ENCODE measurements around the gene GPC5.

DNA sequence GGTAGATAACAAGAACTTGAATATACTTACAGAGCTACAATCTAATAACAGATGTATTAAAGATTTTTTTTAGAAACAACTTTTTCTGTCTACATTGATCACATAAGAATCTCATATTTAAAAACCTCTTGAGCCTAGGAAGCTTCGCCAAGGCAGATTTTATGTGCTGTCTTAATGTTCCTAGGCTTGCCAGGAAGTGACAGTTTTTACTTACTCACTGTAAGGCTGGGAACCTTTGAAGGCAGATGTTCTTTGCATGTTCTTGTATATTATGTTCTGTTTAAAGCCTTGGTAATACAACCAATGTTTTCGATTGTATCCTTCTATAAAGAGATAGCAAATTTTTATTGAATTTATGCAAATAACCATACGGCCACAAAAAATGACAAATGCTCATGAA is 492.7 kb downstream of the GPC5 start:
- TF ChIP-seq, protein P1, sequence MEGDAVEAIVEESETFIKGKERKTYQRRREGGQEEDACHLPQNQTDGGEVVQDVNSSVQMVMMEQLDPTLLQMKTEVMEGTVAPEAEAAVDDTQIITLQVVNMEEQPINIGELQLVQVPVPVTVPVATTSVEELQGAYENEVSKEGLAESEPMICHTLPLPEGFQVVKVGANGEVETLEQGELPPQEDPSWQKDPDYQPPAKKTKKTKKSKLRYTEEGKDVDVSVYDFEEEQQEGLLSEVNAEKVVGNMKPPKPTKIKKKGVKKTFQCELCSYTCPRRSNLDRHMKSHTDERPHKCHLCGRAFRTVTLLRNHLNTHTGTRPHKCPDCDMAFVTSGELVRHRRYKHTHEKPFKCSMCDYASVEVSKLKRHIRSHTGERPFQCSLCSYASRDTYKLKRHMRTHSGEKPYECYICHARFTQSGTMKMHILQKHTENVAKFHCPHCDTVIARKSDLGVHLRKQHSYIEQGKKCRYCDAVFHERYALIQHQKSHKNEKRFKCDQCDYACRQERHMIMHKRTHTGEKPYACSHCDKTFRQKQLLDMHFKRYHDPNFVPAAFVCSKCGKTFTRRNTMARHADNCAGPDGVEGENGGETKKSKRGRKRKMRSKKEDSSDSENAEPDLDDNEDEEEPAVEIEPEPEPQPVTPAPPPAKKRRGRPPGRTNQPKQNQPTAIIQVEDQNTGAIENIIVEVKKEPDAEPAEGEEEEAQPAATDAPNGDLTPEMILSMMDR (IDR thresholded peaks at IDR 0.05; ENCODE audit: extremely low read depth in 1 of 2, insufficient read depth in 1 of 2, low read depth in 1 of 2, low read length in 2 of 2): no peak
- TF ChIP-seq POLR2A (IDR thresholded peaks at IDR 0.05; ENCODE audit: low read depth, low read length) (no peak), FOS (IDR thresholded peaks at IDR 0.05; ENCODE audit: borderline replicate concordance, insufficient read depth, low read length) (no peak), MYC (IDR thresholded peaks at IDR 0.05; ENCODE audit: low read depth, low read length) (no peak), EZH2 (IDR thresholded peaks at IDR 0.05; ENCODE audit: borderline replicate concordance, low read depth, low read length, severe bottlenecking) (no peak), JUN (IDR thresholded peaks at IDR 0.05; ENCODE audit: borderline replicate concordance, insufficient read depth, insufficient read length, low read depth) (no peak)
- TF ChIP-seq, protein P2, sequence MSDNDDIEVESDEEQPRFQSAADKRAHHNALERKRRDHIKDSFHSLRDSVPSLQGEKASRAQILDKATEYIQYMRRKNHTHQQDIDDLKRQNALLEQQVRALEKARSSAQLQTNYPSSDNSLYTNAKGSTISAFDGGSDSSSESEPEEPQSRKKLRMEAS (IDR thresholded peaks at IDR 0.05; ENCODE audit: insufficient read depth, insufficient read length): no peak

Measured in endothelial cell of umbilical vein (primary cell).